Measurements from ENCODE around the gene SMAD9.

- TF ChIP-seq SIN3A (conservative IDR thresholded peaks at IDR 0.05 in 1 of 2, IDR thresholded peaks at IDR 0.05 in 1 of 2; ENCODE audit: low read depth in 1 of 2, low read length in 2 of 2) (no peak), CEBPB (IDR thresholded peaks at IDR 0.05; ENCODE audit: low read depth, low read length) (no peak), ZNF274 (IDR thresholded peaks at IDR 0.05; ENCODE audit: borderline replicate concordance, extremely low read depth, low read length) (no peak), NRF1 (IDR thresholded peaks at IDR 0.05; ENCODE audit: low read depth, low read length) (no peak), E2F6 (IDR thresholded peaks at IDR 0.05) (no peak), HDAC6 (IDR thresholded peaks at IDR 0.05; ENCODE audit: low read depth, low read length) (no peak), POLR2A (IDR thresholded peaks at IDR 0.05; ENCODE audit: control extremely low read depth in 1 of 2, low read depth in 2 of 2, low read length in 2 of 2) (no peak), CTCF (IDR thresholded peaks at IDR 0.05; ENCODE audit: control extremely low read depth in 1 of 3, insufficient read depth in 1 of 3, low read depth in 1 of 3, low read length in 3 of 3) (no peak), BRCA1 (IDR thresholded peaks at IDR 0.05; ENCODE audit: low read depth, low read length) (no peak), TAF1 (IDR thresholded peaks at IDR 0.05; ENCODE audit: low read depth, low read length) (no peak), EGR1 (IDR thresholded peaks at IDR 0.05; ENCODE audit: borderline replicate concordance, low read depth, low read length) (no peak), JUN (IDR thresholded peaks at IDR 0.05; ENCODE audit: low read depth, low read length) (no peak)
Measured at GRCh38 chr13:36885901-36886300, 34.1 kb downstream of the SMAD9 start.
